NB4 (cell line): ENCODE measurements around the gene SLC25A33.

Experiments used
- MYC ChIP-seq: IDR thresholded peaks from 2 replicates; pipeline ENCODE4 v1.6.1; 2011; ENCODE audit warnings: low read depth, low read length
- POLR2A ChIP-seq: IDR thresholded peaks from 2 replicates; pipeline ENCODE4 v1.6.1; 2011; ENCODE audit warnings: mild to moderate bottlenecking; ENCODE audit not compliant: insufficient read length; ENCODE audit errors: extremely low read depth
- TF ChIP-seq, protein P1 (sequence below): IDR thresholded peaks from one replicate; pipeline ENCODE4 v1.5.1; 2012; ENCODE audit warnings: low read depth, low read length

DNA sequence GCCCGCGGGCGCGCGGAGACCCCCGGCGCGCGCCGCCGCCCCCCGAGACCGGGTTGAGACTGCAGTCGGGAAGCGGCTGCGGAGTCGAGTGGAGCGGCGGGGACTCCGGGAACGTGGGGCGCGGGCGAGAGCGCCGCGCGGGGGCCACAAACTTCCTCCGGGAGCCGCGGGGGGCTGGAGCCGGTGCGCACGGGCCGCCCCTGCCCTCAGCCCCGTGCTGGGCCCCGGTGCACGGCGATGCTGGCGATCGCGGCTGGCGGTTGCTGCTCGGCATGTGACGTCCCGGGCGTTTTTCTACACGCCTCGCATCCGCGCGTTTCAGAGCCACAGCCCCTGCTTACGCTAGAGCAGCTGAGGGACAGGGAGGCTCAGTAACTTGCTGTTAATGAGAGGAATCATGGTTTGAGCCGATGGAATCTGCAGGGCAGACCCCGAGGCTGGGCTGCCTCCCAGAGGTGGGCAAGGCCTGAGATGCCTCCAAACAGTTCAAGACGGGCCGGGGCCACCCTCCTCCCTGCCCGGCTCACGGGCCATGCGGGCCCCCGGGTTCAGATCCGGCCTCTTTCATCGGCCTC lies 50.0 kb downstream of the SLC25A33 start:
- TF ChIP-seq, protein P1, sequence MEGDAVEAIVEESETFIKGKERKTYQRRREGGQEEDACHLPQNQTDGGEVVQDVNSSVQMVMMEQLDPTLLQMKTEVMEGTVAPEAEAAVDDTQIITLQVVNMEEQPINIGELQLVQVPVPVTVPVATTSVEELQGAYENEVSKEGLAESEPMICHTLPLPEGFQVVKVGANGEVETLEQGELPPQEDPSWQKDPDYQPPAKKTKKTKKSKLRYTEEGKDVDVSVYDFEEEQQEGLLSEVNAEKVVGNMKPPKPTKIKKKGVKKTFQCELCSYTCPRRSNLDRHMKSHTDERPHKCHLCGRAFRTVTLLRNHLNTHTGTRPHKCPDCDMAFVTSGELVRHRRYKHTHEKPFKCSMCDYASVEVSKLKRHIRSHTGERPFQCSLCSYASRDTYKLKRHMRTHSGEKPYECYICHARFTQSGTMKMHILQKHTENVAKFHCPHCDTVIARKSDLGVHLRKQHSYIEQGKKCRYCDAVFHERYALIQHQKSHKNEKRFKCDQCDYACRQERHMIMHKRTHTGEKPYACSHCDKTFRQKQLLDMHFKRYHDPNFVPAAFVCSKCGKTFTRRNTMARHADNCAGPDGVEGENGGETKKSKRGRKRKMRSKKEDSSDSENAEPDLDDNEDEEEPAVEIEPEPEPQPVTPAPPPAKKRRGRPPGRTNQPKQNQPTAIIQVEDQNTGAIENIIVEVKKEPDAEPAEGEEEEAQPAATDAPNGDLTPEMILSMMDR: no peak
- TF ChIP-seq POLR2A: no peak
- TF ChIP-seq MYC: peak; percentile 32; the same call in 1 of the 2 replicates
